ENCODE measurements around the gene PRDM16.

Gene PRDM16

GRCh38 chr1:3391711-3392110 is 322.7 kb downstream of the PRDM16 start:
- 0 out of 2 replicates have a peak, but pooled peaks cover 5% of the 10 kb centered on the region for H3K27me3 ChIP-seq (ENCODE audit: insufficient read depth, low read length)
- H2AFZ ChIP-seq (ENCODE audit: low read length) = no peak overlapping the region
- H3K9me2 ChIP-seq (ENCODE audit: low read depth, low read length) = no peaks in the 10 kb centered on the region
- H3K36me3 ChIP-seq (ENCODE audit: insufficient read depth, low read length) = no peaks in the 10 kb centered on the region
- H3K9me3 ChIP-seq (ENCODE audit: low read length) = no peaks in the 10 kb centered on the region
- H4K20me1 ChIP-seq (ENCODE audit: insufficient read depth, low read length) = no peaks in the 10 kb centered on the region
- no peak overlapping the region for H3K27ac ChIP-seq (ENCODE audit: low read depth, low read length, poor library complexity, severe bottlenecking)
- H3K4me2 ChIP-seq (ENCODE audit: low read length) = no peak overlapping the region
- TF ChIP-seq EZH2 (IDR thresholded peaks at IDR 0.05; ENCODE audit: borderline replicate concordance, low read length) (no peak), CTCF (IDR thresholded peaks at IDR 0.05; ENCODE audit: low read length) (no peak)
- no peaks in the 10 kb centered on the region for H3K79me2 ChIP-seq (ENCODE audit: insufficient read depth, low read length)
- no peak overlapping the region for H3K9ac ChIP-seq (ENCODE audit: low read length)
- H3K4me1 ChIP-seq (ENCODE audit: insufficient read depth, low read length, severe bottlenecking) = no peaks in the 10 kb centered on the region
- no peaks in the 10 kb centered on the region for H3F3A ChIP-seq (ENCODE audit: insufficient read depth, low read length)
- no peak overlapping the region for H3K4me3 ChIP-seq (ENCODE audit: low read depth, low read length, poor library complexity, severe bottlenecking)

GRCh38 chr1:3393024-3393986 is 324.3 kb downstream of the PRDM16 start:
- Histone ChIP-seq H3K79me2 (ENCODE audit: insufficient read depth, low read length) (no peaks in the 10 kb centered on the region), H3F3A (ENCODE audit: insufficient read depth, low read length) (no peaks in the 10 kb centered on the region), H4K20me1 (ENCODE audit: insufficient read depth, low read length) (no peaks in the 10 kb centered on the region), H3K9me3 (ENCODE audit: low read length) (no peaks in the 10 kb centered on the region), H3K27ac (ENCODE audit: low read depth, low read length, poor library complexity, severe bottlenecking) (no peak overlapping the region), H3K9me2 (ENCODE audit: low read depth, low read length) (no peaks in the 10 kb centered on the region), H3K4me1 (ENCODE audit: insufficient read depth, low read length, severe bottlenecking) (no peaks in the 10 kb centered on the region), H3K4me2 (ENCODE audit: low read length) (no peak overlapping the region), H3K9ac (ENCODE audit: low read length) (no peak overlapping the region), H2AFZ (ENCODE audit: low read length) (no peak overlapping the region), H3K36me3 (ENCODE audit: insufficient read depth, low read length) (no peaks in the 10 kb centered on the region), H3K27me3 (ENCODE audit: insufficient read depth, low read length) (no peaks in the 10 kb centered on the region), H3K4me3 (ENCODE audit: low read depth, low read length, poor library complexity, severe bottlenecking) (no peak overlapping the region)
- TF ChIP-seq CTCF (IDR thresholded peaks at IDR 0.05; ENCODE audit: low read length) (no peak), EZH2 (IDR thresholded peaks at IDR 0.05; ENCODE audit: borderline replicate concordance, low read length) (no peak)

- Histone ChIP-seq H3K4me3 (ENCODE audit: low read depth, low read length, poor library complexity, severe bottlenecking) (no peak overlapping the region), H3K27ac (ENCODE audit: low read depth, low read length, poor library complexity, severe bottlenecking) (no peak overlapping the region)
- TF ChIP-seq CTCF (IDR thresholded peaks at IDR 0.05; ENCODE audit: low read length) = no peak
- TF ChIP-seq EZH2 (IDR thresholded peaks at IDR 0.05; ENCODE audit: borderline replicate concordance, low read length) = no peak
Observed at GRCh38 chr1:3393987-3394920, 325.3 kb downstream of the PRDM16 start.

More at GRCh38 chr1:3393987-3394920, 325.3 kb downstream of the PRDM16 start:
- no peaks in the 10 kb centered on the region for H3K9me3 ChIP-seq (ENCODE audit: low read length)
- no peaks in the 10 kb centered on the region for H3K36me3 ChIP-seq (ENCODE audit: insufficient read depth, low read length)
- no peaks in the 10 kb centered on the region for H3K27me3 ChIP-seq (ENCODE audit: insufficient read depth, low read length)
- no peak overlapping the region for H3K4me2 ChIP-seq (ENCODE audit: low read length)
- H3K4me1 ChIP-seq (ENCODE audit: insufficient read depth, low read length, severe bottlenecking) = no peaks in the 10 kb centered on the region
- H3F3A ChIP-seq (ENCODE audit: insufficient read depth, low read length) = no peaks in the 10 kb centered on the region
- no peaks in the 10 kb centered on the region for H4K20me1 ChIP-seq (ENCODE audit: insufficient read depth, low read length)
- no peaks in the 10 kb centered on the region for H3K79me2 ChIP-seq (ENCODE audit: insufficient read depth, low read length)
- H2AFZ ChIP-seq (ENCODE audit: low read length) = no peak overlapping the region
- no peaks in the 10 kb centered on the region for H3K9me2 ChIP-seq (ENCODE audit: low read depth, low read length)
- H3K9ac ChIP-seq (ENCODE audit: low read length) = no peak overlapping the region

Data from OCI-LY1 (cell line).